Tibial nerve (tissue), 4 donors: Measurements from ENCODE around the gene TMEM26. TPM values are rescaled to one million over a fixed set of nuclear protein-coding genes. Genes with fewer than 3 reads are reported as not detected.

Experiments
- DNase-seq, 2 donors: peaks; one replicate each; pipeline ENCODE4 v3.0.0-alpha.2; 2019; ENCODE audit warnings: low spot score in 2 of 2
- H3K27ac ChIP-seq, 4 donors: fragments of 200-600 bp; sonication (generic) in 3 of 4; one replicate each; pipeline ENCODE4 v1.5.1; 2017 to 2019; ENCODE audit warnings: mild to moderate bottlenecking in 1 of 4
- H3K27me3 ChIP-seq, 2 donors: fragments of 200-600 bp; sonication (generic) in 1 of 2; one replicate each; pipeline versions ENCODE4 v1.5.1 to v1.6.0; 2017 to 2019
- H3K36me3 ChIP-seq, 3 donors: fragments of 200-600 bp; sonication (generic); one replicate each; pipeline ENCODE4 v1.5.1; 2018 to 2019
- H3K4me1 ChIP-seq, 4 donors: fragments of 200-600 bp; sonication (generic) in 3 of 4; one replicate each; pipeline ENCODE4 v1.5.1; 2017 to 2019
- H3K4me3 ChIP-seq, 4 donors: fragments of 200-600 bp; sonication (generic) in 3 of 4; one replicate each; pipeline ENCODE4 v1.5.1; 2017 to 2019; ENCODE audit warnings: mild to moderate bottlenecking in 1 of 4, moderate library complexity in 1 of 4
- H3K9me3 ChIP-seq, 4 donors: fragments of 200-600 bp; sonication (generic) in 3 of 4; one replicate each; pipeline ENCODE4 v1.5.1; 2017 to 2019
- EP300 ChIP-seq, 2 donors: sonication (generic); formaldehyde crosslinking; IDR thresholded peaks; one replicate each; pipeline ENCODE4 v1.6.1; 2017; ENCODE audit warnings: antibody characterized with exemption in 2 of 2, mild to moderate bottlenecking in 1 of 2
- POLR2A ChIP-seq, 2 donors: fragments of 450-650 bp; IDR thresholded peaks; one replicate each; pipeline ENCODE4 v1.6.1; 2017; ENCODE audit warnings: antibody characterized with exemption in 2 of 2, mild to moderate bottlenecking in 2 of 2, moderate library complexity in 2 of 2
- WGBS, 2 donors: methylation state at CpG; one replicate each; pipeline ENCODE4 v1.1.5; 2018; 5-methylcytosine and 5-hydroxymethylcytosine counted together
- total RNA-seq, 4 donors: library from RNA; depleted of rRNA; stranded (reverse); fragments of >200 nt; gene quantifications; one replicate each; pipeline ENCODE4 v1.1.0, GENCODE V29; 2016
- TF ChIP-seq, protein P1 (sequence below), 5 experiments: fragments of 200-600 bp in 3 of 5; fragments of 450-650 bp in 2 of 5; sonication (generic) in 3 of 5; IDR thresholded peaks; one replicate each; pipeline ENCODE4 v1.5.1; 2016 to 2019; ENCODE audit warnings: antibody characterized with exemption in 5 of 5, mild to moderate bottlenecking in 3 of 5, moderate library complexity in 2 of 5

The TMEM26 gene
- total RNA-seq, 4 donors from 2014 or later, result 0.22 TPM; not detected in 3

DNA sequence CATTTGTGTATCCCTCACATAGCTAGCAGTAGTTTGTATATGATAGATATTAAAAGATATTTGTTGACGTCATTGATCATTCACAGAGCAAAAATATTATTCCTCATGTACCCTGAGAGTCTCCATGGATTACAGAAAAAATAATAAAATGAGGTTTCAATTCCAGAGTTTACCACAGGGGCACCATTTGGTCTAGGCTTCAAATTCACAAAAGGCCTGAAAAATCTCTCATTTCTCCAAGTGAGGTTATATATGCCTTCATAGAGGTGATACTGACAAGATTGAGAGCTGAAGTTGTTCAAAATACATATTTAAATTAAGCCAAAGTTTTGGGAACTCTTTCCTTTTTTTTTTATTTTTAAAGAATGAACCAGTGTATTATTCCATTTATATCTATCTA is 52.7 kb downstream of the TMEM26 start:
- H3K27me3 ChIP-seq, result no peaks in the 10 kb centered on the region
- TF ChIP-seq POLR2A (IDR thresholded peaks at IDR 0.05), result no peak
- TF ChIP-seq, protein P1, sequence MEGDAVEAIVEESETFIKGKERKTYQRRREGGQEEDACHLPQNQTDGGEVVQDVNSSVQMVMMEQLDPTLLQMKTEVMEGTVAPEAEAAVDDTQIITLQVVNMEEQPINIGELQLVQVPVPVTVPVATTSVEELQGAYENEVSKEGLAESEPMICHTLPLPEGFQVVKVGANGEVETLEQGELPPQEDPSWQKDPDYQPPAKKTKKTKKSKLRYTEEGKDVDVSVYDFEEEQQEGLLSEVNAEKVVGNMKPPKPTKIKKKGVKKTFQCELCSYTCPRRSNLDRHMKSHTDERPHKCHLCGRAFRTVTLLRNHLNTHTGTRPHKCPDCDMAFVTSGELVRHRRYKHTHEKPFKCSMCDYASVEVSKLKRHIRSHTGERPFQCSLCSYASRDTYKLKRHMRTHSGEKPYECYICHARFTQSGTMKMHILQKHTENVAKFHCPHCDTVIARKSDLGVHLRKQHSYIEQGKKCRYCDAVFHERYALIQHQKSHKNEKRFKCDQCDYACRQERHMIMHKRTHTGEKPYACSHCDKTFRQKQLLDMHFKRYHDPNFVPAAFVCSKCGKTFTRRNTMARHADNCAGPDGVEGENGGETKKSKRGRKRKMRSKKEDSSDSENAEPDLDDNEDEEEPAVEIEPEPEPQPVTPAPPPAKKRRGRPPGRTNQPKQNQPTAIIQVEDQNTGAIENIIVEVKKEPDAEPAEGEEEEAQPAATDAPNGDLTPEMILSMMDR (IDR thresholded peaks at IDR 0.05), result no peak
- no peak for TF ChIP-seq EP300 (IDR thresholded peaks at IDR 0.05)
- no peaks in the 10 kb centered on the region for H3K36me3 ChIP-seq
- DNase-seq, result no peak
- WGBS, 2 donors, result 93 to 98% methylated on average over 1 of the region's 1 CpG
- H3K4me1 ChIP-seq, result peaks cover 0 to 13% (median 10%) of the 10 kb centered on the region in 4 donors
- no peak overlapping the region for H3K4me3 ChIP-seq
- H3K9me3 ChIP-seq, result no peaks in the 10 kb centered on the region
- no peak overlapping the region for H3K27ac ChIP-seq

DNA sequence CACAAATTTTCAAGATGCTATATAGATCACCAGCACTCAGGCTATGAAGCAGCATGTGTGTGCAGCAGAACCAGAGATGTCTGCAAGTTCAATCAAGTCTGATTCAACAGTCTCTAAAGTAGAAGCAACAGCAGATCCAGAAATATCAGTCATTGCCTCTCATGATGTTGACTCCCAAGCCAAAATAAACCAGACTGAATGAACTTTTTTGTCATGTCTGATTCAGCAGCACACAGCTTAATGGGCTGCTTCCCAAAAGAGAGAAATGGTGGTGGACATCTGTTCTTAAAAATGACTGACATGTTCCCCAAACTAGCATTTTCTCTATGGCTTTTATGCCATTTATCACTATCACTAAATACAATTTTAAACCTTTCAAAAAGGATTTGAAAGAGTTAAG is 53.8 kb downstream of the TMEM26 start:
- H3K27me3 ChIP-seq, result no peaks in the 10 kb centered on the region
- H3K27ac ChIP-seq, result no peak overlapping the region
- H3K4me1 ChIP-seq, result peaks cover 0 to 13% (median 10%) of the 10 kb centered on the region in 4 donors
- H3K4me3 ChIP-seq, result no peak overlapping the region
- DNase-seq, result no peak
- TF ChIP-seq, protein P1 (IDR thresholded peaks at IDR 0.05), result no peak
- TF ChIP-seq EP300 (IDR thresholded peaks at IDR 0.05) (no peak), POLR2A (IDR thresholded peaks at IDR 0.05) (no peak)
- H3K9me3 ChIP-seq, result no peaks in the 10 kb centered on the region
- no peaks in the 10 kb centered on the region for H3K36me3 ChIP-seq

DNA sequence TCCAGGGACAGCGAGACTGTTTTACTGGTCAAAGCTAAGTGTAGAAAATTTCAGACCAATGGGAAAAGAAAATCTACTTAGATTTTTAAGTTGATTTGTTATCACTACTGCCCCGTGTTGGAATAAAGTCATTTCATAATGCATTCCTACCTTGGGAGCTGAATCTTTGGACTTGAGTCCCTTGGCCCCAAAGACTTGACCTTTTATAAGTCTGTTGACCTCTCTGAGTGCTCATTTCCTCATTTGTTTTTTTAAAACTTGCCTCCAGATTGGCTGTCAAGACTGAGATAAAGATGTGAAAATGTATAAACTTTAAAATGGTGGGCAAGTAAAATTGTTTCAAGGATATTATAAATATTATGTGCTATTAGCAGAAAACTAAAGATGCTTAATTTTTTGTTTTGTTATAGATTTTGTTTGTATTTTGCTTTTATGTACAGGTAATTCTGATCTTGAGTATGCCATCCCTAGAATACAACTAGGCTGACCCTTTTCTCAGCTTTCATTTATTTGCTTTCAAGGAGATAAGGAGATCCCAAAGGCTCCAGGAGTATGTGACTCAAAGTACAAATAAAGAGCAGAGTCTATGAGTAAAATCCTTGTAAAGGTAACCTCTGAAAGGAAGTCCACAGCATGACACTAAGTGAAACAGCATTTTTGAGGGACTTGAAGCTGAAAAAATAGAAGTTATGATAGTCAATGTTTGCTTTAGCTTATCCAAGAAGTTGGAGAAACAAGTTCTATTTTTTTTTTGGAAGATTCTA is 54.6 kb downstream of the TMEM26 start:
- Histone ChIP-seq H3K36me3 (no peaks in the 10 kb centered on the region), H3K9me3 (no peaks in the 10 kb centered on the region), H3K4me3 (no peak overlapping the region), H3K4me1 (peaks cover 0 to 13% (median 10%) of the 10 kb centered on the region in 4 donors), H3K27me3 (no peaks in the 10 kb centered on the region), H3K27ac (no peak overlapping the region)
- no peak for TF ChIP-seq POLR2A (IDR thresholded peaks at IDR 0.05)
- 80 to 91% methylated on average over 2 of the region's 2 CpGs for WGBS, 2 donors
- DNase-seq, result no peak

DNA sequence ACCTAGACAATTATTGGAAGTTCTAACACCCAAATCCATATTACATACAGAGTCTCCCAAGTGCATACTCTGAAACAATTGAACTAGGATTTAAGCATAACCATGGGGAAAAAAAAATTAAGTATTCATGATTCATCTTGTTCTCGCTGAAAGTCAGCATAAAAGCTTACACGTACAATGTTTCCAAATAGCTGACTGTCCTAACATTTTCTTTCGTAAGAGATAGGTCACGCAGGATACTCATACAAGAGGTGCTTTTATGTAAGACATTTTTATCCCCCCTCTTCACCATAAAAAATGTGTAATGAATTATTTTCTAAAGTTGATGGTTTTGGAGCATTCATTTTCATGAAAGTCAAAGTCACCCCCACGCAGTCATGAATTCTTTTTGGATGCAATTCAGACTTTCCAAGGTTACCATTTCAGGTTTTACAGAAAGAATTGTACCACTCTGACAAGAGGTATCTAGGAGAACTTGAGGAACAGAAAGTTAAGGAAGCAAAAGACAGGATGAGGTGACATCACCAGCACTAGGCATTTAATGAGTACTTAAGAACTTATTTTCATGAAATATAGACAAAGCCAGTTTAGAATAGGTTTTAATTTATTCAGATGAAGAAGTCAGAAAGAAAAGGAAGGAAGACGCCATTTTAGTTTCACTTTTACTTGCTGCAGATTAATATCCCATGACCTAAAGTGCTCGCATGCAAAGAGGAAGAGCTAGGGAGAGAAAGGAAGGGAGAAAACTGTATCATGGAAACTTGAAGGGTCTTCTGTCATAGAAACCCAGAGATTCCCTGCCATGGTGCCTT is 55.8 kb downstream of the TMEM26 start:
- TF ChIP-seq EP300 (IDR thresholded peaks at IDR 0.05) (no peak), POLR2A (IDR thresholded peaks at IDR 0.05) (no peak)
- TF ChIP-seq, protein P1 (IDR thresholded peaks at IDR 0.05), result no peak
- peak overlapping the region in 2 of 4 donors; percentile 35 to 45 for H3K27ac ChIP-seq
- no peak for DNase-seq
- H3K4me1 ChIP-seq, result peaks cover 0 to 13% (median 10%) of the 10 kb centered on the region in 4 donors
- WGBS, 2 donors, result 55 to 65% methylated on average over 7 of the region's 7 CpGs
- H3K4me3 ChIP-seq, result peak overlapping the region in 3 of 4 donors; percentile 20 to 32 (median 27)
- H3K27me3 ChIP-seq, result no peaks in the 10 kb centered on the region
- no peaks in the 10 kb centered on the region for H3K9me3 ChIP-seq
- H3K36me3 ChIP-seq, result no peaks in the 10 kb centered on the region

DNA sequence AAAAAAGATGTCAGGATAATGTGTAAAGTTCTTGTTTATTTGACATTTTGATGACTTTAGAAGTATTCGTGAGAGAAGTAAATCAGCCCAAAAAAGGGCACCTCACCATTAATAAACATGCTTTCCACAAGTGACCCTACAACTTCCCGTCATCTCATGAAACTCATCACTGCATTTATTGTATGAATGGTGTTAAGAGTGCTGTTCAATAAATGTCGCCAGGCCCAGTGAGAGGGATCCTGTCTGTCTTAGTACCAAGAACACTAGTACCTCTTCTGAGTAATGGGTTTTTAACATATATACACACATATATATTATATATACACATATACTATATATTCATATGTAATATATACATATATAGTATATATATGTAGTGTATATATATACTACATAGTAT is 61.9 kb downstream of the TMEM26 start:
- Histone ChIP-seq H3K27me3 (no peaks in the 10 kb centered on the region), H3K4me3 (no peak overlapping the region), H3K4me1 (no peaks in the 10 kb centered on the region), H3K9me3 (no peaks in the 10 kb centered on the region), H3K27ac (no peak overlapping the region), H3K36me3 (no peaks in the 10 kb centered on the region)
- WGBS, 2 donors, result 72% methylated on average over 3 of the region's 3 CpGs
- DNase-seq, result no peak
- TF ChIP-seq POLR2A (IDR thresholded peaks at IDR 0.05) (no peak), EP300 (IDR thresholded peaks at IDR 0.05) (no peak)
- TF ChIP-seq, protein P1 (IDR thresholded peaks at IDR 0.05), result no peak
